EL (cell line): ENCODE data around the gene EPHA10.

Experiments used
- DNase-seq: peaks from one replicate; pipeline ENCODE4 v3.0.0-alpha.2; 2016

EPHA10 gene

GRCh38 chr1:37670133-37670532 lies 94.8 kb downstream of the EPHA10 start:
- DNase-seq, result no peak

GRCh38 chr1:37667023-37667671 lies 97.8 kb downstream of the EPHA10 start:
- DNase-seq, result no peak

- DNase-seq, result no peak
These were observed 98.6 kb downstream of the EPHA10 start for GRCh38 chr1:37666241-37666867.
